GM23338 (cell line): ENCODE measurements around the gene AFAP1. TPM values are rescaled to one million over a fixed set of nuclear protein-coding genes. Genes with fewer than 3 reads are reported as not detected.

ENCODE experiments used
- ATAC-seq: fragments of 200-7000 bp; cut with Tn5 transposase; 3 replicates; pipeline ENCODE4 v1.9.1; 2020
- DNase-seq: peaks from one replicate; pipeline ENCODE4 v3.0.0-alpha.2; 2015; ENCODE audit warnings: low spot score
- H2AFZ ChIP-seq: fragments of 200-600 bp; sonication (generic); 2 replicates; pipeline ENCODE4 v1.8.0; 2016; ENCODE audit warnings: antibody characterized with exemption, mild to moderate bottlenecking, moderate library complexity
- H3F3A ChIP-seq: fragments of 200-600 bp; sonication (generic); replicated peaks from 2 replicates; pipeline ENCODE4 v1.8.0; 2017; ENCODE audit warnings: antibody characterized with exemption, mixed run types, low read depth
- H3K27ac ChIP-seq: fragments of 200-600 bp; sonication (generic); 2 replicates; pipeline ENCODE4 v1.6.1; 2016; ENCODE audit warnings: low read depth
- H3K27me3 ChIP-seq: fragments of 200-600 bp; sonication (generic); 2 replicates; pipeline ENCODE4 v1.8.0; 2016; ENCODE audit warnings: mild to moderate bottlenecking, mixed run types, moderate library complexity; ENCODE audit not compliant: insufficient read depth
- H3K36me3 ChIP-seq: fragments of 200-600 bp; sonication (generic); 2 replicates; pipeline ENCODE4 v1.8.0; 2016; ENCODE audit warnings: mild to moderate bottlenecking; ENCODE audit not compliant: insufficient read depth
- H3K4me1 ChIP-seq: fragments of 200-600 bp; sonication (generic); 2 replicates; pipeline ENCODE4 v1.8.0; 2016; ENCODE audit warnings: mild to moderate bottlenecking, moderate library complexity; ENCODE audit not compliant: insufficient read depth
- H3K4me2 ChIP-seq: fragments of 200-600 bp; sonication (generic); 2 replicates; pipeline ENCODE4 v1.7.1; 2017; ENCODE audit warnings: mixed run types
- H3K4me3 ChIP-seq: fragments of 200-600 bp; sonication (generic); 2 replicates; pipeline ENCODE4 v1.6.1; 2016; ENCODE audit warnings: mixed run types
- H3K79me2 ChIP-seq: fragments of 200-600 bp; sonication (generic); replicated peaks from 2 replicates; pipeline ENCODE4 v1.8.0; 2017; ENCODE audit warnings: mild to moderate bottlenecking; ENCODE audit not compliant: insufficient read depth
- H3K9me2 ChIP-seq: fragments of 200-600 bp; sonication (generic); 2 replicates; pipeline ENCODE4 v1.8.0; 2017; ENCODE audit not compliant: insufficient read depth
- H4K20me1 ChIP-seq: fragments of 200-600 bp; sonication (generic); replicated peaks from 2 replicates; pipeline ENCODE4 v1.8.0; 2017; ENCODE audit warnings: mild to moderate bottlenecking; ENCODE audit not compliant: insufficient read depth
- H3K27ac Mint-ChIP-seq: 2 replicates; pipeline ENCODE4 v1.8.0; 2020; ENCODE audit warnings: inconsistent platforms, mild to moderate bottlenecking, moderate library complexity, mixed read lengths
- H3K27me3 Mint-ChIP-seq: 3 replicates; pipeline ENCODE4 v1.8.0; 2022; ENCODE audit warnings: low read depth, mild to moderate bottlenecking, moderate library complexity, mixed read lengths, inconsistent platforms; ENCODE audit not compliant: insufficient read depth, poor library complexity
- H3K36me3 Mint-ChIP-seq: 3 replicates; pipeline ENCODE4 v1.8.0; 2021; ENCODE audit warnings: low read depth, mild to moderate bottlenecking, inconsistent platforms, moderate library complexity, mixed read lengths
- H3K4me1 Mint-ChIP-seq: 3 replicates; pipeline ENCODE4 v1.8.0; 2020; ENCODE audit warnings: mild to moderate bottlenecking, inconsistent platforms, mixed read lengths
- H3K4me3 Mint-ChIP-seq: 3 replicates; pipeline ENCODE4 v1.8.0; 2021; ENCODE audit warnings: moderate library complexity, mild to moderate bottlenecking, inconsistent platforms, mixed read lengths
- H3K9me3 Mint-ChIP-seq: 3 replicates; pipeline ENCODE4 v1.8.0; 2020; ENCODE audit warnings: moderate library complexity, mild to moderate bottlenecking, inconsistent platforms, mixed read lengths
- CREB1 ChIP-seq: fragments of 250-450 bp; sonication (Bioruptor Pico); IDR thresholded peaks from 2 replicates; pipeline ENCODE4 v1.5.0; 2020; ENCODE audit warnings: low read depth, mild to moderate bottlenecking, moderate library complexity
- NANOG ChIP-seq: IDR thresholded peaks from 2 replicates; pipeline ENCODE4 v1.6.1; 2016; ENCODE audit warnings: antibody characterized with exemption, borderline replicate concordance
- POLR2AphosphoS5 ChIP-seq: IDR thresholded peaks from 2 replicates; pipeline ENCODE4 v1.6.1; 2016; ENCODE audit warnings: antibody characterized with exemption, low read depth
- ZNF331 ChIP-seq: fragments of 250-450 bp; sonication (Bioruptor Pico); IDR thresholded peaks from 2 replicates; pipeline ENCODE4 v1.5.0; 2020; ENCODE audit warnings: low read depth, mild to moderate bottlenecking, moderate library complexity
- polyA plus RNA-seq: library from polyadenylated mRNA; unstranded; fragments of >200 nt; fragmentation: Nextera tagmentation; extraction: Ambion mirVana; gene quantifications from 2 replicates; pipeline ENCODE4 v1.2.1, GENCODE V29; 2016
- total RNA-seq: library from RNA; depleted of rRNA; stranded (reverse); fragments of >200 nt; shearing (Covaris generic); gene quantifications from 2 replicates; pipeline ENCODE4 v1.2.3, GENCODE V29; 2014
- TF ChIP-seq, protein P1 (sequence below): fragments of 250-450 bp; sonication (Bioruptor Pico); IDR thresholded peaks from 2 replicates; pipeline ENCODE4 v1.5.0; 2020; ENCODE audit warnings: mild to moderate bottlenecking, moderate library complexity

The AFAP1 gene
- total and polyA plus RNA-seq, 2 experiments from 2014 or later: 6.5 to 21.5 TPM

DNA sequence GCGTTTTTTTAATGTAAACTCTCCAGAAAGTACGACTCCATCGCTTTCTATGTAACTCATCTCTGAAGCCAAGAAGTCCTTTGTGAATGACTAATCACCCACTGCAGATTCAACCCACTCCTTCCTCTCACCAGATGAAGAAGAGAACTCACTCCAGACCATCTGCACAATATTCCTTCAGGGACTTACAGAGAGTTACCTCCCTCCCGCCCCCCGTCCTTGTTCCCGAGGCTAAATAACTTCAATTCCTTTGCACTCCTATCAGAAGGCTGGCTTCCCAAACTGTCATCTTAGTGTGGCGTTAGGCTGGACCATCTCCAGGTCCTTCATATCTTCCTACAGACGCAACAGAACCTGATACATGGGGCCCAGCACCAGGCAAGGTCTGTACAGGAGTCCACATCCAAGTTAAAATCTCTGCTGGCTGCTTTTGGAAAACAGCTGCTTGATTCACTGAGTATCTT, 82.4 kb downstream of the AFAP1 start:
- Histone ChIP-seq H3K4me2 (no peak overlapping the region), H3K79me2 (peaks cover 29% of the 10 kb centered on the region; the same call in 1 of the 2 replicates), H3K4me3 (no peak overlapping the region), H4K20me1 (no peaks in the 10 kb centered on the region), H2AFZ (no peak overlapping the region), H3K27me3 (no peaks in the 10 kb centered on the region), H3K9me2 (no peaks in the 10 kb centered on the region), H3F3A (no peaks in the 10 kb centered on the region), H3K4me1 (peaks cover 13% of the 10 kb centered on the region), H3K27ac (no peak overlapping the region), H3K36me3 (no peaks in the 10 kb centered on the region; the same call in none of the 2 replicates)
- Mint-ChIP-seq H3K27ac (0 out of 2 replicates have a peak overlapping the region, but pooled peaks have one; percentile 17), H3K9me3 (no peaks in the 10 kb centered on the region), H3K4me3 (no peak overlapping the region), H3K27me3 (peaks cover 4% of the 10 kb centered on the region), H3K4me1 (peaks cover 44% of the 10 kb centered on the region), H3K36me3 (peaks cover 11% of the 10 kb centered on the region)
- DNase-seq: no peak
- no peak for ATAC-seq
- TF ChIP-seq, protein P1, sequence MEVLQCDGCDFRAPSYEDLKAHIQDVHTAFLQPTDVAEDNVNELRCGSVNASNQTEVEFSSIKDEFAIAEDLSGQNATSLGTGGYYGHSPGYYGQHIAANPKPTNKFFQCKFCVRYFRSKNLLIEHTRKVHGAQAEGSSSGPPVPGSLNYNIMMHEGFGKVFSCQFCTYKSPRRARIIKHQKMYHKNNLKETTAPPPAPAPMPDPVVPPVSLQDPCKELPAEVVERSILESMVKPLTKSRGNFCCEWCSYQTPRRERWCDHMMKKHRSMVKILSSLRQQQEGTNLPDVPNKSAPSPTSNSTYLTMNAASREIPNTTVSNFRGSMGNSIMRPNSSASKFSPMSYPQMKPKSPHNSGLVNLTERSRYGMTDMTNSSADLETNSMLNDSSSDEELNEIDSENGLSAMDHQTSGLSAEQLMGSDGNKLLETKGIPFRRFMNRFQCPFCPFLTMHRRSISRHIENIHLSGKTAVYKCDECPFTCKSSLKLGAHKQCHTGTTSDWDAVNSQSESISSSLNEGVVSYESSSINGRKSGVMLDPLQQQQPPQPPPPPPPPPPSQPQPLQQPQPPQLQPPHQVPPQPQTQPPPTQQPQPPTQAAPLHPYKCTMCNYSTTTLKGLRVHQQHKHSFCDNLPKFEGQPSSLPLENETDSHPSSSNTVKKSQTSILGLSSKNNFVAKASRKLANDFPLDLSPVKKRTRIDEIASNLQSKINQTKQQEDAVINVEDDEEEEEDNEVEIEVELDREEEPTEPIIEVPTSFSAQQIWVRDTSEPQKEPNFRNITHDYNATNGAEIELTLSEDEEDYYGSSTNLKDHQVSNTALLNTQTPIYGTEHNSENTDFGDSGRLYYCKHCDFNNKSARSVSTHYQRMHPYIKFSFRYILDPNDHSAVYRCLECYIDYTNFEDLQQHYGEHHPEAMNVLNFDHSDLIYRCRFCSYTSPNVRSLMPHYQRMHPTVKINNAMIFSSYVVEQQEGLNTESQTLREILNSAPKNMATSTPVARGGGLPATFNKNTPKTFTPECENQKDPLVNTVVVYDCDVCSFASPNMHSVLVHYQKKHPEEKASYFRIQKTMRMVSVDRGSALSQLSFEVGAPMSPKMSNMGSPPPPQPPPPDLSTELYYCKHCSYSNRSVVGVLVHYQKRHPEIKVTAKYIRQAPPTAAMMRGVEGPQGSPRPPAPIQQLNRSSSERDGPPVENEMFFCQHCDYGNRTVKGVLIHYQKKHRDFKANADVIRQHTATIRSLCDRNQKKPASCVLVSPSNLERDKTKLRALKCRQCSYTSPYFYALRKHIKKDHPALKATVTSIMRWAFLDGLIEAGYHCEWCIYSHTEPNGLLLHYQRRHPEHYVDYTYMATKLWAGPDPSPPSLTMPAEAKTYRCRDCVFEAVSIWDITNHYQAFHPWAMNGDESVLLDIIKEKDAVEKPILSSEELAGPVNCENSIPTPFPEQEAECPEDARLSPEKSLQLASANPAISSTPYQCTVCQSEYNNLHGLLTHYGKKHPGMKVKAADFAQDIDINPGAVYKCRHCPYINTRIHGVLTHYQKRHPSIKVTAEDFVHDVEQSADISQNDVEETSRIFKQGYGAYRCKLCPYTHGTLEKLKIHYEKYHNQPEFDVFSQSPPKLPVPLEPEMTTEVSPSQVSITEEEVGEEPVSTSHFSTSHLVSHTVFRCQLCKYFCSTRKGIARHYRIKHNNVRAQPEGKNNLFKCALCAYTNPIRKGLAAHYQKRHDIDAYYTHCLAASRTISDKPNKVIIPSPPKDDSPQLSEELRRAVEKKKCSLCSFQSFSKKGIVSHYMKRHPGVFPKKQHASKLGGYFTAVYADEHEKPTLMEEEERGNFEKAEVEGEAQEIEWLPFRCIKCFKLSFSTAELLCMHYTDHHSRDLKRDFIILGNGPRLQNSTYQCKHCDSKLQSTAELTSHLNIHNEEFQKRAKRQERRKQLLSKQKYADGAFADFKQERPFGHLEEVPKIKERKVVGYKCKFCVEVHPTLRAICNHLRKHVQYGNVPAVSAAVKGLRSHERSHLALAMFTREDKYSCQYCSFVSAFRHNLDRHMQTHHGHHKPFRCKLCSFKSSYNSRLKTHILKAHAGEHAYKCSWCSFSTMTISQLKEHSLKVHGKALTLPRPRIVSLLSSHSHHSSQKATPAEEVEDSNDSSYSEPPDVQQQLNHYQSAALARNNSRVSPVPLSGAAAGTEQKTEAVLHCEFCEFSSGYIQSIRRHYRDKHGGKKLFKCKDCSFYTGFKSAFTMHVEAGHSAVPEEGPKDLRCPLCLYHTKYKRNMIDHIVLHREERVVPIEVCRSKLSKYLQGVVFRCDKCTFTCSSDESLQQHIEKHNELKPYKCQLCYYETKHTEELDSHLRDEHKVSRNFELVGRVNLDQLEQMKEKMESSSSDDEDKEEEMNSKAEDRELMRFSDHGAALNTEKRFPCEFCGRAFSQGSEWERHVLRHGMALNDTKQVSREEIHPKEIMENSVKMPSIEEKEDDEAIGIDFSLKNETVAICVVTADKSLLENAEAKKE (CRISPR knock-in tag): no peak
- TF ChIP-seq ZNF331 (CRISPR knock-in tag) (no peak), POLR2AphosphoS5 (no peak)

DNA sequence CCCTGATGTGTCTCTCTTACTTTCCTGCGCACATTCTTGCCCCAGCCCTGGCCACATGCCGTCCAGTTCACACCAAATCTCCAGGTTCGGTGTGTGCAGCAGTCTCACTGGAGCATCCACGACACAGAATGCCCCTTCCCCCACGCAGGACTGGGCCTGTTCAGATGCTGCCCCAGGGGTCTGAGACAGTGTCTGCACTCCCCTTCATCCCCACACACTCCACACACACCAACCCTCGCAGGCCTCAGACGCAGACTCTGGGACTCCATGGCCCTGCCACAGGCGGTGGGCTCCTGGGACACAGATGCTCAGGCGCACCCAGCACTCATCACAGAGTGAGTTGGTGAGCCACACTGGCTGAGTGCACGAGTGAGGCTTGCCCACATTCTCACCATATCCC, 83.9 kb downstream of the AFAP1 start:
- Histone ChIP-seq H3K36me3 (no peaks in the 10 kb centered on the region; the same call in none of the 2 replicates), H3K79me2 (peaks cover 29% of the 10 kb centered on the region; the same call in 1 of the 2 replicates), H3K27ac (no peak overlapping the region), H3K9me2 (no peaks in the 10 kb centered on the region), H3K4me3 (no peak overlapping the region), H3K4me1 (peaks cover 10% of the 10 kb centered on the region), H3K4me2 (no peak overlapping the region), H2AFZ (no peak overlapping the region), H3F3A (no peaks in the 10 kb centered on the region), H3K27me3 (no peaks in the 10 kb centered on the region), H4K20me1 (no peaks in the 10 kb centered on the region)
- H3K27ac Mint-ChIP-seq: peak overlapping the region; percentile 63; the same call in 1 of the 2 replicates
- H3K4me1 Mint-ChIP-seq: peaks cover 30% of the 10 kb centered on the region
- H3K9me3 Mint-ChIP-seq: no peaks in the 10 kb centered on the region
- peaks cover 4% of the 10 kb centered on the region for H3K27me3 Mint-ChIP-seq
- no peak; the same call in 2 of the 3 replicates for ATAC-seq
- peaks cover 11% of the 10 kb centered on the region for H3K36me3 Mint-ChIP-seq
- H3K4me3 Mint-ChIP-seq: no peak overlapping the region
- TF ChIP-seq NANOG: no peak
- TF ChIP-seq, protein P1 (CRISPR knock-in tag): no peak
- TF ChIP-seq ZNF331 (CRISPR knock-in tag): no peak
- no peak for TF ChIP-seq CREB1
- DNase-seq: no peak
